ENCODE results near the gene FDX1. TPM values are rescaled to one million over a fixed set of nuclear protein-coding genes. Genes with fewer than 3 reads are reported as not detected.

The FDX1 gene
- total RNA-seq, 1 donor from 2014 or later: 9.7 TPM

- DNase-seq (ENCODE audit: low read depth, low spot score): no peak
- TF ChIP-seq CTCF (conservative IDR thresholded peaks at IDR 0.05): no peak
- Mint-ChIP-seq H3K27me3 (ENCODE audit: low read depth) (no peaks in the 10 kb centered on the region), H3K27ac (ENCODE audit: unreplicated experiment) (no peak overlapping the region), H3K4me3 (no peak overlapping the region), H3K4me1 (no peaks in the 10 kb centered on the region), H3K9me3 (no peaks in the 10 kb centered on the region), H3K36me3 (ENCODE audit: low read depth) (no peaks in the 10 kb centered on the region)
These were observed 77.6 kb downstream of the FDX1 start for GRCh38 chr11:110507328-110507727.

GRCh38 chr11:110508786-110509185 is 79.0 kb downstream of the FDX1 start:
- no peak overlapping the region for H3K27ac Mint-ChIP-seq (ENCODE audit: unreplicated experiment)
- H3K9me3 Mint-ChIP-seq: no peaks in the 10 kb centered on the region
- no peak overlapping the region for H3K4me3 Mint-ChIP-seq
- no peak for TF ChIP-seq CTCF (conservative IDR thresholded peaks at IDR 0.05)
- no peaks in the 10 kb centered on the region for H3K4me1 Mint-ChIP-seq
- DNase-seq (ENCODE audit: low read depth, low spot score): no peak
- H3K27me3 Mint-ChIP-seq (ENCODE audit: low read depth): no peaks in the 10 kb centered on the region
- no peaks in the 10 kb centered on the region for H3K36me3 Mint-ChIP-seq (ENCODE audit: low read depth)

- Mint-ChIP-seq H3K9me3 (no peaks in the 10 kb centered on the region), H3K27ac (ENCODE audit: unreplicated experiment) (no peak overlapping the region), H3K4me3 (no peak overlapping the region), H3K27me3 (ENCODE audit: low read depth) (no peaks in the 10 kb centered on the region), H3K4me1 (no peaks in the 10 kb centered on the region), H3K36me3 (ENCODE audit: low read depth) (no peaks in the 10 kb centered on the region)
- DNase-seq (ENCODE audit: low read depth, low spot score): no peak
- TF ChIP-seq CTCF (conservative IDR thresholded peaks at IDR 0.05): no peak
These were observed 79.7 kb downstream of the FDX1 start for GRCh38 chr11:110509472-110509871.

- no peaks in the 10 kb centered on the region for H3K36me3 Mint-ChIP-seq (ENCODE audit: low read depth)
- H3K4me3 Mint-ChIP-seq: no peak overlapping the region
- H3K27me3 Mint-ChIP-seq (ENCODE audit: low read depth): no peaks in the 10 kb centered on the region
- H3K27ac Mint-ChIP-seq (ENCODE audit: unreplicated experiment): no peak overlapping the region
- TF ChIP-seq CTCF (conservative IDR thresholded peaks at IDR 0.05): no peak
- no peaks in the 10 kb centered on the region for H3K4me1 Mint-ChIP-seq
- no peak for DNase-seq (ENCODE audit: low read depth, low spot score)
- H3K9me3 Mint-ChIP-seq: no peaks in the 10 kb centered on the region
These were observed 82.3 kb downstream of the FDX1 start for GRCh38 chr11:110512026-110512425.

GRCh38 chr11:110513259-110513801 is 83.6 kb downstream of the FDX1 start:
- no peaks in the 10 kb centered on the region for H3K9me3 Mint-ChIP-seq
- H3K27ac Mint-ChIP-seq (ENCODE audit: unreplicated experiment): no peak overlapping the region
- H3K27me3 Mint-ChIP-seq (ENCODE audit: low read depth): no peaks in the 10 kb centered on the region
- no peaks in the 10 kb centered on the region for H3K4me1 Mint-ChIP-seq
- no peak for TF ChIP-seq CTCF (conservative IDR thresholded peaks at IDR 0.05)
- H3K4me3 Mint-ChIP-seq: no peak overlapping the region
- no peak for DNase-seq (ENCODE audit: low read depth, low spot score)
- no peaks in the 10 kb centered on the region for H3K36me3 Mint-ChIP-seq (ENCODE audit: low read depth)

All from neural crest cell (in vitro differentiated cells).